HEK293 (cell line): ENCODE data around the gene HES1.
A peak's percentile ranks its signal among the peaks of the same experiment; 100 is the strongest.

Source experiments
- CTCF ChIA-PET: fragments of 350-600 bp; formaldehyde crosslinking; extraction: SDS; loops from one replicate; lab custom pipeline; 2021; ENCODE audit warnings: antibody characterized with exemption; lab: Yijun Ruan, JAX
- POLR2A ChIA-PET: fragments of 300-600 bp; formaldehyde crosslinking; extraction: SDS; loops from one replicate; lab custom pipeline; 2020; ENCODE audit warnings: antibody characterized with exemption, inconsistent platforms; lab: Yijun Ruan, JAX
- H3K27ac ChIP-seq: fragments of 200-500 bp; sonication (Bioruptor generic); 2 replicates; pipeline ENCODE4 v1.5.1; 2014; ENCODE audit warnings: low read depth, low read length, control low read depth, inconsistent platforms; ENCODE audit errors: extremely low read depth
- H3K36me3 ChIP-seq, 2 experiments: fragments of 200-500 bp in 1 of 2; sonication (Bioruptor generic) in 1 of 2; 1 replicate in 1 of 2; 2 replicates in 1 of 2; pipeline ENCODE4 v1.5.1; 2014 to 2017; ENCODE audit warnings: inconsistent platforms in 2 of 2, low read length in 2 of 2; ENCODE audit not compliant: control insufficient read depth in 2 of 2, insufficient read depth in 1 of 2
- H3K4me1 ChIP-seq: fragments of 200-500 bp; sonication (Bioruptor generic); 2 replicates; pipeline ENCODE4 v1.5.1; 2014; ENCODE audit warnings: mild to moderate bottlenecking, low read length, inconsistent platforms; ENCODE audit not compliant: control insufficient read depth, insufficient read depth
- H3K4me3 ChIP-seq: 2 replicates; pipeline ENCODE4 v1.5.1; 2011; ENCODE audit warnings: low read depth, mild to moderate bottlenecking, control low read depth, low read length, moderate library complexity
- H3K9me3 ChIP-seq: fragments of 200-500 bp; sonication (Bioruptor generic); 2 replicates; pipeline ENCODE4 v1.5.1; 2014; ENCODE audit warnings: low read depth, low read length, inconsistent platforms; ENCODE audit not compliant: control insufficient read depth, insufficient read depth
- BCL11B ChIP-seq: fragments of 450-650 bp; formaldehyde crosslinking; IDR thresholded peaks from 2 replicates; pipeline ENCODE4 v1.5.1; 2016; ENCODE audit warnings: low read depth, missing biosample characterization, missing genetic modification characterization
- GLIS2 ChIP-seq: fragments of 450-650 bp; formaldehyde crosslinking; IDR thresholded peaks from 2 replicates; pipeline ENCODE4 v1.5.1; 2016; ENCODE audit warnings: missing biosample characterization, missing genetic modification characterization
- HOXA7 ChIP-seq: sonication (generic); formaldehyde crosslinking; IDR thresholded peaks from 2 replicates; pipeline ENCODE4 v1.8.1; 2022; ENCODE audit warnings: missing genetic modification reagents, borderline replicate concordance
- HOXD13 ChIP-seq: sonication (generic); formaldehyde crosslinking; IDR thresholded peaks from 2 replicates; pipeline ENCODE4 v1.8.0; 2022; ENCODE audit warnings: missing genetic modification reagents, borderline replicate concordance
- KLF16 ChIP-seq: fragments of 450-650 bp; formaldehyde crosslinking; IDR thresholded peaks from 2 replicates; pipeline ENCODE4 v1.5.1; 2017; ENCODE audit warnings: missing biosample characterization, missing genetic modification characterization
- MEIS1 ChIP-seq: sonication (generic); formaldehyde crosslinking; IDR thresholded peaks from 2 replicates; pipeline ENCODE4 v1.8.1; 2022; ENCODE audit warnings: missing genetic modification reagents, mild to moderate bottlenecking, borderline replicate concordance
- SCRT1 ChIP-seq: fragments of 450-650 bp; formaldehyde crosslinking; IDR thresholded peaks from 2 replicates; pipeline ENCODE4 v1.5.1; 2016; ENCODE audit warnings: missing biosample characterization, missing genetic modification characterization, borderline replicate concordance
- SCRT2 ChIP-seq: fragments of 450-650 bp; formaldehyde crosslinking; IDR thresholded peaks from 2 replicates; pipeline ENCODE4 v1.5.1; 2016; ENCODE audit warnings: missing biosample characterization, missing genetic modification characterization
- YY1 ChIP-seq: fragments of 450-650 bp; formaldehyde crosslinking; IDR thresholded peaks from 2 replicates; pipeline ENCODE4 v1.5.1; 2018; ENCODE audit warnings: missing biosample characterization, missing genetic modification characterization
- ZBTB8A ChIP-seq: fragments of 450-650 bp; formaldehyde crosslinking; IDR thresholded peaks from 2 replicates; pipeline ENCODE4 v1.5.1; 2016; ENCODE audit warnings: missing biosample characterization, missing genetic modification characterization
- ZFP3 ChIP-seq: fragments of 450-650 bp; formaldehyde crosslinking; IDR thresholded peaks from 2 replicates; pipeline ENCODE4 v1.5.1; 2016; ENCODE audit warnings: low read depth, missing biosample characterization, missing genetic modification characterization
- ZFP69B ChIP-seq: fragments of 450-650 bp; formaldehyde crosslinking; IDR thresholded peaks from 2 replicates; pipeline ENCODE4 v1.5.1; 2016; ENCODE audit warnings: missing biosample characterization, missing genetic modification characterization
- ZIC2 ChIP-seq: fragments of 450-650 bp; formaldehyde crosslinking; IDR thresholded peaks from 2 replicates; pipeline ENCODE4 v1.5.1; 2016; ENCODE audit warnings: missing biosample characterization, missing genetic modification characterization
- ZNF184 ChIP-seq: fragments of 450-650 bp; IDR thresholded peaks from 2 replicates; pipeline ENCODE4 v1.5.1; 2018; ENCODE audit warnings: missing biosample characterization, mild to moderate bottlenecking, missing genetic modification characterization
- ZNF2 ChIP-seq: fragments of 450-650 bp; formaldehyde crosslinking; IDR thresholded peaks from 2 replicates; pipeline ENCODE4 v1.5.1; 2016; ENCODE audit warnings: missing biosample characterization, missing genetic modification characterization
- ZNF202 ChIP-seq: fragments of 450-650 bp; formaldehyde crosslinking; IDR thresholded peaks from 2 replicates; pipeline ENCODE4 v1.5.1; 2016; ENCODE audit warnings: missing biosample characterization, missing genetic modification characterization, borderline replicate concordance
- ZNF223 ChIP-seq: fragments of 450-650 bp; formaldehyde crosslinking; IDR thresholded peaks from 2 replicates; pipeline ENCODE4 v1.5.1; 2016; ENCODE audit warnings: missing biosample characterization, missing genetic modification characterization
- ZNF501 ChIP-seq: fragments of 450-650 bp; formaldehyde crosslinking; IDR thresholded peaks from 2 replicates; pipeline ENCODE4 v1.5.1; 2016; ENCODE audit warnings: missing biosample characterization, missing genetic modification characterization
- ZNF530 ChIP-seq: fragments of 450-650 bp; formaldehyde crosslinking; IDR thresholded peaks from 2 replicates; pipeline ENCODE4 v1.5.1; 2016; ENCODE audit warnings: low read depth, missing biosample characterization, missing genetic modification characterization
- ZNF544 ChIP-seq: fragments of 450-650 bp; formaldehyde crosslinking; IDR thresholded peaks from 2 replicates; pipeline ENCODE4 v1.5.0; 2017; ENCODE audit warnings: missing biosample characterization, missing genetic modification characterization
- ZNF548 ChIP-seq: fragments of 450-650 bp; formaldehyde crosslinking; IDR thresholded peaks from 2 replicates; pipeline ENCODE4 v1.5.1; 2016; ENCODE audit warnings: missing biosample characterization, missing genetic modification characterization
- ZNF610 ChIP-seq: fragments of 450-650 bp; formaldehyde crosslinking; IDR thresholded peaks from 2 replicates; pipeline ENCODE4 v1.5.1; 2016; ENCODE audit warnings: missing biosample characterization, missing genetic modification characterization, borderline replicate concordance
- ZNF621 ChIP-seq: fragments of 450-650 bp; formaldehyde crosslinking; IDR thresholded peaks from 2 replicates; pipeline ENCODE4 v1.5.1; 2017; ENCODE audit warnings: missing biosample characterization, missing genetic modification characterization
- ZNF623 ChIP-seq: fragments of 450-650 bp; formaldehyde crosslinking; IDR thresholded peaks from 2 replicates; pipeline ENCODE4 v1.5.1; 2016; ENCODE audit warnings: missing biosample characterization, missing genetic modification characterization
- ZNF792 ChIP-seq: fragments of 450-650 bp; formaldehyde crosslinking; IDR thresholded peaks from 2 replicates; pipeline ENCODE4 v1.5.1; 2016; ENCODE audit warnings: missing biosample characterization, missing genetic modification characterization
- ZXDB ChIP-seq: fragments of 450-650 bp; formaldehyde crosslinking; IDR thresholded peaks from 2 replicates; pipeline ENCODE4 v1.5.1; 2016; ENCODE audit warnings: missing biosample characterization, missing genetic modification characterization

The HES1 gene

GRCh38 chr3:194120789-194121770, 14.9 kb upstream of the HES1 start:
- ChIA-PET CTCF (no interaction called here), POLR2A (no interaction called here)
- Histone ChIP-seq H3K4me1 (peaks cover 4% of the 10 kb centered on the region), H3K4me3 (no peak overlapping the region), H3K9me3 (no peaks in the 10 kb centered on the region), H3K36me3 (no peaks in the 10 kb centered on the region), H3K27ac (no peak overlapping the region)
- no peak for TF ChIP-seq ZNF610 (tag by site-specific recombination)
- TF ChIP-seq ZIC2 (tag by site-specific recombination) = peak; percentile 46
- no peak for TF ChIP-seq ZNF544 (tag by site-specific recombination)
- TF ChIP-seq ZNF223 = no peak
- no peak for TF ChIP-seq ZFP69B (tag by site-specific recombination)

- CTCF ChIA-PET = no interaction called here
- Histone ChIP-seq H3K36me3 (no peaks in the 10 kb centered on the region), H3K9me3 (no peaks in the 10 kb centered on the region), H3K27ac (no peak overlapping the region), H3K4me1 (peaks cover 4% of the 10 kb centered on the region), H3K4me3 (no peak overlapping the region)
- TF ChIP-seq ZNF548 = no peak
- TF ChIP-seq ZBTB8A (tag by site-specific recombination) = no peak
- no peak for TF ChIP-seq ZNF623 (tag by site-specific recombination)
- no peak for TF ChIP-seq ZXDB (tag by site-specific recombination)
- TF ChIP-seq ZNF792 (tag by site-specific recombination) = no peak
- TF ChIP-seq ZNF2 (tag by site-specific recombination) = no peak
- TF ChIP-seq KLF16 = no peak
- no peak for TF ChIP-seq GLIS2 (tag by site-specific recombination)
- no peak for TF ChIP-seq MEIS1
- no peak for TF ChIP-seq ZNF202 (tag by site-specific recombination)
- no peak for TF ChIP-seq YY1 (tag by site-specific recombination)
- no peak for TF ChIP-seq ZNF184
- TF ChIP-seq HOXD13 (CRISPR knock-in tag) = no peak
- no peak for TF ChIP-seq BCL11B (tag by site-specific recombination)
- TF ChIP-seq ZFP3 = no peak
- TF ChIP-seq ZNF610 (tag by site-specific recombination) = no peak
- no peak for TF ChIP-seq ZNF501 (tag by site-specific recombination)
- TF ChIP-seq HOXA7 = no peak
- TF ChIP-seq ZNF530 = no peak
- no peak for TF ChIP-seq ZNF621 (tag by site-specific recombination)
- POLR2A ChIA-PET = no interaction called here
Measured at GRCh38 chr3:194121891-194122631, 13.9 kb upstream of the HES1 start.

DNA sequence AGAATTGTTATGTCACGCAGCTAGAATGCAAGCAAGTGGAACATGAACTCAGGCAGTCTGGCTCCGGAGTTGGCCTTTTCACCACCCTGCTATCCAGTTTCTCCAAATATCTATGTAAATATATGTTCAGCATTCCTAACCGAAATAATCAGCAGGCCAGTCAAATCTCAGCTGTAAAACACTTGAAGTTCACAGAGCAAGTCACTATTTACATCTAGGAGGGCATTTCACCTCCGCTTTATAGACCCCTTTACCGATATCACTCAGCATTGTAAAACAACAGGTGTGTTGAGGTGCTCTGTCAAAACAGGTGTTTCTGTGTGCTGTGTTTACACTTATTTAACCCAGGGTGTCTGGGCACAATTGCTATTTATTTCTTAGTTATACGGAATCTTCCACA, 12.2 kb upstream of the HES1 start:
- H3K27ac ChIP-seq = no peak overlapping the region
- no peaks in the 10 kb centered on the region for H3K9me3 ChIP-seq
- TF ChIP-seq MEIS1 (no peak), SCRT1 (peak; percentile 71; the same call in 1 of the 2 replicates), SCRT2 (tag by site-specific recombination) (peak; percentile 64)
- H3K4me1 ChIP-seq = peaks cover 4% of the 10 kb centered on the region
- ChIA-PET CTCF (no interaction called here), POLR2A (interaction anchor here (0.5 to 1.0 kb wide), 2 partner anchors 11 to 13 kb away, joined by 3 to 4 read pairs; no protein-coding TSS in a partner anchor)
- H3K4me3 ChIP-seq = no peak overlapping the region
- H3K36me3 ChIP-seq = no peaks in the 10 kb centered on the region
